ENCODE results near the gene NDUFAF3. TPM values are rescaled to one million over a fixed set of nuclear protein-coding genes. Genes with fewer than 3 reads are reported as not detected.

NDUFAF3 gene
- total and polyA plus RNA-seq, 10 of the 15 experiments (the other 5 are each of a cell fraction or from before 2014, with no cell fraction given): 25.4 to 228 (median 63.9) TPM

GRCh38 chr3:49021213-49021812, 608 bp upstream of the NDUFAF3 start (continued):
- TF ChIP-seq CHD2 (IDR thresholded peaks at IDR 0.05; ENCODE audit: borderline replicate concordance, low read depth, low read length) (0 out of 2 replicates have a peak, but pooled peaks have one; percentile 47), NFIC (IDR thresholded peaks at IDR 0.05; ENCODE audit: low read depth, low read length) (no peak), RAD51 (IDR thresholded peaks at IDR 0.05) (no peak)

- intact Hi-C loops (cut with micrococcal nuclease; ENCODE audit: unreplicated experiment): loop anchor here (10.0 kb wide), 2 partner anchors 322 to 652 kb away; partner anchors contain the start of genes APEH and USP4
- H4K20me1 ChIP-seq (ENCODE audit: control insufficient read depth, insufficient read depth): no peaks in the 10 kb centered on the region
- POLR2A ChIA-PET: interaction anchor here (0.6 to 4.3 kb wide), 8 partner anchors 9 to 104 kb away, joined by 3 to 69 read pairs (median 8); partner anchors contain the start of genes USP19 and WDR6
- ATAC-seq (no peak), FAIRE-seq (no peak), DNase-seq (ENCODE audit: low read depth, low spot score) (no peak)
- H3K9me3 ChIP-seq (replicated peaks; ENCODE audit: control insufficient read depth, insufficient read depth, low read length): no peaks in the 10 kb centered on the region
- H3K79me2 ChIP-seq (ENCODE audit: control insufficient read depth, insufficient read depth, low read length): peaks cover 56% of the 10 kb centered on the region
- no TSS peak for BruUV-seq (replicated peaks)
- peak overlapping the region; percentile 81 for H3K9ac ChIP-seq (ENCODE audit: control insufficient read depth, insufficient read depth, low read length)
- peak overlapping the region; percentile 94 for H3K27ac ChIP-seq (ENCODE audit: control insufficient read depth, insufficient read depth)
- in situ Hi-C loops (cut with MboI): no loop called here
- SMC1A ChIA-PET (ENCODE audit: uncharacterized antibody, unreplicated experiment): interaction anchor here (1.5 to 6.1 kb wide), 4 partner anchors 16 to 135 kb away, joined by 3 to 31 read pairs (median 4); partner anchors contain the start of genes P4HTM and WDR6
- peak overlapping the region; percentile 95 for H3K4me3 ChIP-seq
- WGBS (ENCODE audit: insufficient coverage, insufficient replicate concordance, low lambda C conversion rate, missing lambda C conversion rate): under 1% methylated on average over 12 of the region's 12 CpGs
- no peaks in the 10 kb centered on the region for H3K27me3 ChIP-seq (replicated peaks in 1 of 2; ENCODE audit: control insufficient read depth in 2 of 2, insufficient read depth in 2 of 2, low read length in 1 of 2)
- peak overlapping the region; percentile 79; the same call in 1 of the 2 replicates for H2AFZ ChIP-seq (ENCODE audit: control insufficient read depth, low read depth, low read length)
- TF ChIP-seq MXI1 (IDR thresholded peaks at IDR 0.05; ENCODE audit: low read depth, low read length) (0 out of 2 replicates have a peak, but pooled peaks have one; percentile 19), ZBED1 (IDR thresholded peaks at IDR 0.05; ENCODE audit: borderline replicate concordance) (no peak)
- RAD21 ChIA-PET (ENCODE audit: unreplicated experiment): interaction anchor here (0.9 to 4.1 kb wide), 5 partner anchors 16 to 81 kb away, joined by 3 to 22 read pairs (median 6); partner anchors contain the start of genes QARS1, QRICH1 and WDR6
- H3K36me3 ChIP-seq (ENCODE audit: control insufficient read depth in 2 of 2, insufficient read depth in 2 of 2, low read length in 1 of 2): peaks cover 19% of the 10 kb centered on the region in 2 experiments
- peaks cover 16% of the 10 kb centered on the region for H3K4me1 ChIP-seq (ENCODE audit: control insufficient read depth, insufficient read depth, low read length)
- CTCF ChIA-PET: interaction anchor here (0.7 to 5.9 kb wide), 9 partner anchors 9 to 318 kb away, joined by 3 to 83 read pairs (median 13); partner anchors contain the start of genes P4HTM, QRICH1 and WDR6
- peak overlapping the region; percentile 89 for H3K4me2 ChIP-seq (ENCODE audit: control insufficient read depth, insufficient read depth)
Observed at GRCh38 chr3:49022688-49023171, 809 bp downstream of the NDUFAF3 start.

All from GM12878 (cell line).